DMS 273 (cell line): ENCODE results near the gene AKAP13.

ENCODE experiments used
- DNase-seq: peaks from one replicate; lab custom pipeline; 2025; ENCODE audit not compliant: unreplicated experiment; lab: John Stamatoyannopoulos, UW

The AKAP13 gene

GRCh38 chr15:85748176-85748575 is 367.8 kb downstream of the AKAP13 start:
- no peak for DNase-seq

- peak; percentile 12 for DNase-seq
Measured at GRCh38 chr15:85748729-85749128, 368.3 kb downstream of the AKAP13 start.

GRCh38 chr15:85749261-85750151 is 369.1 kb downstream of the AKAP13 start:
- peak; percentile 53 for DNase-seq

GRCh38 chr15:85750319-85751290 is 370.2 kb downstream of the AKAP13 start:
- peak; percentile 10 for DNase-seq

GRCh38 chr15:85751291-85752123 is 371.1 kb downstream of the AKAP13 start:
- DNase-seq, result peak; percentile 58

- no peak for DNase-seq
Measured at GRCh38 chr15:85752124-85752475, 371.7 kb downstream of the AKAP13 start.

GRCh38 chr15:85752491-85752961 is 372.1 kb downstream of the AKAP13 start:
- peak; percentile 35 for DNase-seq

- no peak for DNase-seq
Measured at GRCh38 chr15:85753261-85753660, 372.9 kb downstream of the AKAP13 start.

- DNase-seq, result no peak
Measured at GRCh38 chr15:85753791-85754452, 373.5 kb downstream of the AKAP13 start.

GRCh38 chr15:85754989-85755388 is 374.6 kb downstream of the AKAP13 start:
- DNase-seq, result peak; percentile 87

GRCh38 chr15:85755471-85755870 is 375.1 kb downstream of the AKAP13 start:
- no peak for DNase-seq

- no peak for DNase-seq
Measured at GRCh38 chr15:85755942-85756341, 375.5 kb downstream of the AKAP13 start.

GRCh38 chr15:85756411-85757072 is 376.1 kb downstream of the AKAP13 start:
- no peak for DNase-seq

GRCh38 chr15:85757073-85757938 is 376.9 kb downstream of the AKAP13 start:
- no peak for DNase-seq

- DNase-seq, result no peak
Measured at GRCh38 chr15:85757939-85758654, 377.7 kb downstream of the AKAP13 start.

GRCh38 chr15:85758655-85758978 is 378.2 kb downstream of the AKAP13 start:
- no peak for DNase-seq

- no peak for DNase-seq
Measured at GRCh38 chr15:85759376-85759775, 379.0 kb downstream of the AKAP13 start.

- no peak for DNase-seq
Measured at GRCh38 chr15:85760049-85760448, 379.6 kb downstream of the AKAP13 start.
